Activated naive CD4-positive, alpha-beta T cell treated with anti-CD3 and anti-CD28 coated beads for 36 hours (primary cell): Measurements from ENCODE around the gene RAP1GDS1. TPM values are rescaled to one million over a fixed set of nuclear protein-coding genes. Genes with fewer than 3 reads are reported as not detected.
"Not testable (repeated sequence)": the region's sequence is repeated elsewhere in the genome, so short reads cannot be mapped to it uniquely, and the experiment has no call there.

Experiments used
- CTCF ChIA-PET: fragments of 350-600 bp; sonication (Branson Sonifier 250); formaldehyde crosslinking; loops from one replicate; lab custom pipeline; 2021; ENCODE audit warnings: antibody characterized with exemption; lab: Charles Lee
- DNase-seq: peaks from one replicate; pipeline ENCODE4 v3.0.0-alpha.2; 2020
- H3K27ac Mint-ChIP-seq: one replicate; pipeline ENCODE4 v1.8.0; 2021; ENCODE audit warnings: mild to moderate bottlenecking, mixed read lengths
- H3K27me3 Mint-ChIP-seq: one replicate; pipeline ENCODE4 v1.8.0; 2021; ENCODE audit warnings: low read depth, mixed read lengths
- H3K36me3 Mint-ChIP-seq: one replicate; pipeline ENCODE4 v1.8.0; 2021; ENCODE audit warnings: low read depth, mixed read lengths
- H3K4me1 Mint-ChIP-seq: one replicate; pipeline ENCODE4 v1.8.0; 2021; ENCODE audit warnings: low read depth, mixed read lengths
- H3K4me3 Mint-ChIP-seq: one replicate; pipeline ENCODE4 v1.8.0; 2021; ENCODE audit warnings: mild to moderate bottlenecking, moderate library complexity, mixed read lengths
- H3K9me3 Mint-ChIP-seq: one replicate; pipeline ENCODE4 v1.8.0; 2021; ENCODE audit warnings: mixed read lengths
- intact Hi-C: fragments of 100-400 bp; cut with micrococcal nuclease; formaldehyde crosslinking; loops from one replicate; pipeline ENCODE4 v1.15.1; 2023
- total RNA-seq, 2 experiments: library from RNA; stranded (reverse); gene quantifications; one replicate each; pipeline ENCODE4 v1.2.3, GENCODE V29; 2021

Gene RAP1GDS1
- total RNA-seq, 2 experiments from 2014 or later = 36.7 to 40.9 TPM

DNA sequence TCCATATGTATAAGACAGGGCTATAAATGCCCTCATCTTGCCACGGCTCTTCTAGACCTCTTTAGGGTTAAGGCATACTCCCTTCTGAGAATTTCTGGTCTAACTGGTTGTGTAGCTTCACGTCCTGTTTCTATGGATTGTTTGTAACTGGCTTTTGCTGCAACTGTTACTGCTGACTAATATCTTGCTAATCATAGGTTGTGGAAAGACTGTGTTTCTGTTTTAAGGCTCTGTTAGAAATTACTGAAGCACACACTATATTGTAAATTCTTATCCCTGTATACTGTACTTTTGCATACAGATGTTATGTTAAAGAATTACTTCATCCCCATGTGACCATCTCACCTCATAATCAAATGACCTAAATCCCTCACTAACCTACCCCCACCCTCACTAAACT is 218.4 kb downstream of the RAP1GDS1 start:
- not testable (repeated sequence) for H3K27ac Mint-ChIP-seq, DNase-seq, H3K4me3 Mint-ChIP-seq, H3K9me3 Mint-ChIP-seq, H3K27me3 Mint-ChIP-seq
- peaks cover 59% of the 10 kb centered on the region for H3K4me1 Mint-ChIP-seq
- intact Hi-C loops = loop anchor here (1.0 kb wide), 2 partner anchors 32 to 451 kb away; no protein-coding TSS in a partner anchor
- CTCF ChIA-PET = interaction anchor here (1.4 to 3.9 kb wide), 3 partner anchors 12 to 577 kb away, joined by 3 to 25 read pairs (median 5); no protein-coding TSS in a partner anchor
- peaks cover 17% of the 10 kb centered on the region for H3K36me3 Mint-ChIP-seq

DNA sequence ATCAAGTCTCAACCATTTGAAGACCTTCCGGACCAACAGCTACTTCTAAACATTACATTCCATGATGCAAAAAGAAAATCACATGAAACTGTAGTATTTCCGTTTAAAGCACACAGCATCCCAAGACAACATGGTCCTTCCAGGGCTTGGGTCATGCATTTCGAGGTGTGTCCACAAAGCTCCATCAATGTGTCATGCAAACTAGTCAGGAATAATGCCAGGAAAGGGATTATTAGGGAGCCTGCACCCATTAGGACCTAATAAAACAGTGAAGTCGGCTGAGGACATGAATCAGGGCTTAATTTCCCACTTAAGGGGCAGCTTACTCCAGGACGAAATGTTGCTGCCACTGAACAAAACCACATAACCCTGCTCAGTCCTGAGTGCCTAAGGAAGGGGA is 219.4 kb downstream of the RAP1GDS1 start:
- Mint-ChIP-seq H3K27ac (no peak overlapping the region), H3K36me3 (peaks cover 15% of the 10 kb centered on the region), H3K27me3 (no peaks in the 10 kb centered on the region), H3K9me3 (no peaks in the 10 kb centered on the region), H3K4me1 (peaks cover 64% of the 10 kb centered on the region), H3K4me3 (no peak overlapping the region)
- DNase-seq = no peak
- intact Hi-C loops = loop anchor here (5.0 to 10.0 kb wide), 3 partner anchors 162 to 1364 kb away; no protein-coding TSS in a partner anchor
- CTCF ChIA-PET = interaction anchor here (0.5 to 1.6 kb wide), 5 partner anchors 13 to 414 kb away, joined by 3 to 6 read pairs (median 3); no protein-coding TSS in a partner anchor

GRCh38 chr4:98481167-98481566 is 220.0 kb downstream of the RAP1GDS1 start:
- Mint-ChIP-seq H3K4me1 (peaks cover 70% of the 10 kb centered on the region), H3K9me3 (no peaks in the 10 kb centered on the region), H3K36me3 (peaks cover 12% of the 10 kb centered on the region), H3K4me3 (no peak overlapping the region), H3K27me3 (no peaks in the 10 kb centered on the region), H3K27ac (no peak overlapping the region)
- DNase-seq = no peak
- CTCF ChIA-PET = interaction anchor here (1.3 to 1.6 kb wide), 3 partner anchors 13 to 181 kb away, joined by 3 to 6 read pairs (median 3); no protein-coding TSS in a partner anchor
- intact Hi-C loops = loop anchor here (5.0 to 10.0 kb wide), 3 partner anchors 161 to 1364 kb away; no protein-coding TSS in a partner anchor

- CTCF ChIA-PET = interaction anchor here (2.4 kb wide), 1 partner anchor 15 kb away, joined by 10 read pairs; no protein-coding TSS in a partner anchor
- Mint-ChIP-seq H3K27ac (peak overlapping the region; percentile 94), H3K27me3 (no peaks in the 10 kb centered on the region), H3K9me3 (no peaks in the 10 kb centered on the region), H3K4me3 (peak overlapping the region; percentile 31), H3K4me1 (peaks cover 78% of the 10 kb centered on the region), H3K36me3 (peaks cover 13% of the 10 kb centered on the region)
- DNase-seq = no peak
- intact Hi-C loops = loop anchor here (5.0 to 10.0 kb wide), 3 partner anchors 160 to 1362 kb away; no protein-coding TSS in a partner anchor
Measured at GRCh38 chr4:98482503-98482846, 221.3 kb downstream of the RAP1GDS1 start.

- H3K27me3 Mint-ChIP-seq = no peaks in the 10 kb centered on the region
Measured at GRCh38 chr4:98482847-98483806, 221.9 kb downstream of the RAP1GDS1 start.

DNA sequence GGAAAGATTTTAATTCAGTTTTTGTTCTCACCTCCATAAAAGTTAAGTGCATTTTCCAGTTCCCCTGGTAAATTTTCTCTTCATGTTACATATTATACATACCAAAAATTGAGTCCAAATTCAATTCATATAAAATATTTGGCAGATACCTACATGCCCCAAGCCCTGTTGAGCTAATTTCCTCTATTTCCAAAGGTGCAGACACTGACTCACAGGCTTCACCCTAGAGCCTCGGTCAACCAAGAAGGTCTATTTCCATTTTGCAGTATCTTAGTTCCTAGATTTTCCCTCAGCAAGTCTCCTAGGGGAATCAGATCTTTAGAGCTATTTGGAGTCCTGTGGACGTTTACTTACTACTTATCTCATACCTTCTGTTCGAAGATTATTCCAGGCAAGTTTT is 222.8 kb downstream of the RAP1GDS1 start:
- intact Hi-C loops = loop anchor here (5.0 to 10.0 kb wide), 3 partner anchors 158 to 1361 kb away; no protein-coding TSS in a partner anchor
- Mint-ChIP-seq H3K27me3 (no peaks in the 10 kb centered on the region), H3K27ac (peak overlapping the region; percentile 94), H3K4me3 (no peak overlapping the region), H3K9me3 (no peaks in the 10 kb centered on the region), H3K36me3 (peaks cover 13% of the 10 kb centered on the region), H3K4me1 (peaks cover 76% of the 10 kb centered on the region)
- no peak for DNase-seq
- CTCF ChIA-PET = interaction anchor here (0.8 to 2.4 kb wide), 4 partner anchors 16 to 179 kb away, joined by 3 to 10 read pairs (median 4); no protein-coding TSS in a partner anchor

More at GRCh38 chr4:98482847-98483806, 221.9 kb downstream of the RAP1GDS1 start:
- Mint-ChIP-seq H3K27ac (peak overlapping the region; percentile 94), H3K4me3 (peak overlapping the region; percentile 45), H3K4me1 (peaks cover 78% of the 10 kb centered on the region), H3K36me3 (peaks cover 11% of the 10 kb centered on the region), H3K9me3 (no peaks in the 10 kb centered on the region)
- intact Hi-C loops = loop anchor here (1.0 to 10.0 kb wide), 11 partner anchors 10 to 1362 kb away; partner anchors contain the start of gene RAP1GDS1
- DNase-seq = peak; percentile 74
- CTCF ChIA-PET = interaction anchor here (0.6 to 2.4 kb wide), 5 partner anchors 15 to 512 kb away, joined by 3 to 10 read pairs (median 4); partner anchors contain the start of gene METAP1

DNA sequence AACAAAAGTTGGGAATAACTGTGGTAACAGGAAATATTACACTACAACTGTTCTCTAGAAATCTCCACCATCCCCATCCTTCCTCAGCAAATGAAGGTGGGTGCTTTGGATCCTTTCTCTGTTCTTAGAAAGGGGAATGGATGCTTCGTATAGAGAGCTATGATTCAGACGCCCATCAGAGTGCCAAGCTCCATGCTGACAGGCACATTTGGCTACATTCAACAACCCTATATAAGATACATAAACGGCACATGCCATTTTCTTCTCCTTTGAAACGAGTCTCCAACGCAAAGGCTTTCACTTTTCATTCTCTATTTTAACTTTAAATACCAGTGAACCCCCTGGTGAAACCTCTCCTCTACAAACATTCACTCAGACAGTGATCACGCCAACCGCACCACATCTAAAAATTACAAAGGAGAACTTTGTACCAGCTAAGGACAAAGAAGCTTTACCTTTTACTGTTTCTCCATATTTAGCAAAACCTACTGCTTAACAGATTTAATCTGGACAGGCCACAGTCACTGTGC is 224.7 kb downstream of the RAP1GDS1 start:
- DNase-seq = peak; percentile 46
- intact Hi-C loops = loop anchor here (10.0 kb wide), 1 partner anchor 1359 kb away; no protein-coding TSS in a partner anchor
- Mint-ChIP-seq H3K4me3 (peak overlapping the region; percentile 24), H3K9me3 (no peaks in the 10 kb centered on the region), H3K36me3 (peaks cover 13% of the 10 kb centered on the region), H3K4me1 (peaks cover 59% of the 10 kb centered on the region), H3K27me3 (no peaks in the 10 kb centered on the region), H3K27ac (peak overlapping the region; percentile 77)
- CTCF ChIA-PET = interaction anchor here (0.9 to 1.2 kb wide), 3 partner anchors 18 to 471 kb away, joined by 3 to 4 read pairs (median 3); no protein-coding TSS in a partner anchor

DNA sequence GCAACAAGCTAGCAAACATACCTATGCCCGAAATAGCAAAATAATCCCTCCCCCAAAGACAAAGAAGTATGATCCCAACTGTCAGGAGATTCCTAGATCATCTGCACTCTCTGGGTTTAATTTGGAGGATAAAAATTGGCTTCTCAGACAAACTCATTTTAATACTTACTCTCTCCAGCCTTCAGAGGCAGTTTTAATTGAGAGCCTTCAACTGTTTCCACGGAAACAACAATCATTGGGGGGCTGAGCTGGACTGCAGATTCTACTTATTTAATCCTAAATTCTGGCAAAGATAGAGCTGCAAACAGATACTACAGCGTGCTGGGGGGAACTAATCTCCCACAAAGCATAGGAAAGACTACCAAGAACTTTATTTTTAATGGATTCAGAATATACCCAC is 229.1 kb downstream of the RAP1GDS1 start:
- Mint-ChIP-seq H3K27ac (no peak overlapping the region), H3K4me1 (peaks cover 38% of the 10 kb centered on the region), H3K9me3 (no peaks in the 10 kb centered on the region), H3K36me3 (peaks cover 7% of the 10 kb centered on the region), H3K4me3 (no peak overlapping the region), H3K27me3 (no peaks in the 10 kb centered on the region)
- CTCF ChIA-PET = no interaction called here
- intact Hi-C loops = no loop called here
- DNase-seq = no peak

DNA sequence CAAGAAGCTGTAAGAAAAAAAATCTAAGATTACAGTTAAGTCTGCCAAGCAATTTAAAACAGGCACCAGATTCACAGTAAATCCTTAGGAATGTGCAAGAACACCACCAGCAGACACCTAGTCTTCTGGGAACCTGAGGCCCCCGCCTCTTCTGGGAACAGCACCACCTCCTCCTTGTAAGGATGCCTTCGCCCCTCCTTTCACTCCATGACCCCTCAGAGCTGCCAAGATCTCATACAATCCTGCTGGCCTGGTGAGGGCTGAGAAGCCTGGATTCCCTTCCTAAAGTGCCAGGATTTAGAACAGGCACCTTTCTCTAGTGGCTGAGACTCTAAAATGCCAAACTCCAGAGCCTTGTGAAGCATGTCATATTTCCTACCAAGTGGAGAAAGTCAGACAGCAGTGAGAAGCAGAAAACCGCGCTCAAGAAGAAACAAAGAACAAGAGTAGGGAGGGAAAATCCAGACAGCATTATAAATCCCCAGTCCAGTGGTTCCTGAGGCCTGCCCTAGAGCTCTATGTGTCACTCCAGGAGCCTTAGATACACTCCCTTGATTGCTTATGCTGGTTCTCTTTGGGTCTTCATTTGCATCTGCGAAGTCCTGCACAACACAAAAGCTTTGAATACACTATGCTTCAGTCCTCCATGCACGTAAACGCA is 230.8 kb downstream of the RAP1GDS1 start:
- H3K27me3 Mint-ChIP-seq = no peaks in the 10 kb centered on the region
- no peak for DNase-seq
- CTCF ChIA-PET = interaction anchor here (0.6 kb wide), 1 partner anchor 21 kb away, joined by 3 read pairs; no protein-coding TSS in a partner anchor
- H3K4me3 Mint-ChIP-seq = no peak overlapping the region
- H3K27ac Mint-ChIP-seq = no peak overlapping the region
- peaks cover 22% of the 10 kb centered on the region for H3K4me1 Mint-ChIP-seq
- peaks cover 2% of the 10 kb centered on the region for H3K36me3 Mint-ChIP-seq
- H3K9me3 Mint-ChIP-seq = no peaks in the 10 kb centered on the region
- intact Hi-C loops = no loop called here

DNA sequence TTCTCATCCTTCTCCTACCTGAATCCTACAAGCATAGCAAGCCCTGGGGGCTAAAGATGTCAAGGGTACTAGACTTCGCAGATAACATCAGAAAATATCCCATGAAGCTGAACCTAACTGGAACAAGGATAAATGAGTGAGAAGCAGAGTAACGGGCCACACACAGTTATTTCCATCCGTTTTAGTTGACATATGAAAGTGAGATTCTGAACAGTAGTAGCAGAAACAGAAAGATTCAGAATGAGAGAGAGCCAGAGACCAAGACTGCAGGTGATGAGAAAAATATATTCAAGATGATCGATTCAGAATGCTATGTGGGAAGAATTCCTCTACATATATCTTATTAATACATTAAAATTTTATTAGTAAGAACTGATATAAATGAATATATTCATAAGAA is 232.1 kb downstream of the RAP1GDS1 start:
- no peaks in the 10 kb centered on the region for H3K27me3 Mint-ChIP-seq
- peaks cover 21% of the 10 kb centered on the region for H3K4me1 Mint-ChIP-seq
- H3K4me3 Mint-ChIP-seq = no peak overlapping the region
- DNase-seq = no peak
- no peak overlapping the region for H3K27ac Mint-ChIP-seq
- intact Hi-C loops = loop anchor here (1.0 kb wide), 1 partner anchor 10 kb away; no protein-coding TSS in a partner anchor
- H3K9me3 Mint-ChIP-seq = no peaks in the 10 kb centered on the region
- H3K36me3 Mint-ChIP-seq = peaks cover 5% of the 10 kb centered on the region
- CTCF ChIA-PET = no interaction called here
